HEK293 (cell line): Measurements from ENCODE around the gene HOXB8.
A peak's percentile ranks its signal among the peaks of the same experiment; 100 is the strongest.

Source experiments
- GLI4 ChIP-seq: fragments of 450-650 bp; formaldehyde crosslinking; IDR thresholded peaks from 2 replicates; pipeline ENCODE4 v1.5.1; 2016; ENCODE audit warnings: missing biosample characterization, missing genetic modification characterization
- KLF1 ChIP-seq: fragments of 450-650 bp; formaldehyde crosslinking; IDR thresholded peaks from 2 replicates; pipeline ENCODE4 v1.5.1; 2016; ENCODE audit warnings: missing biosample characterization, missing genetic modification characterization
- KLF8 ChIP-seq: fragments of 450-650 bp; formaldehyde crosslinking; IDR thresholded peaks from 2 replicates; pipeline ENCODE4 v1.5.1; 2016; ENCODE audit warnings: missing biosample characterization, missing genetic modification characterization
- TCF7L2 ChIP-seq: IDR thresholded peaks from 2 replicates; pipeline ENCODE4 v1.6.1; 2011; ENCODE audit warnings: low read depth, mild to moderate bottlenecking, inconsistent platforms, low read length, moderate library complexity, borderline replicate concordance
- TRIM28 ChIP-seq: IDR thresholded peaks from 2 replicates; pipeline ENCODE4 v1.6.1; 2011; ENCODE audit warnings: low read length, control low read depth, borderline replicate concordance
- YY2 ChIP-seq: fragments of 450-650 bp; formaldehyde crosslinking; IDR thresholded peaks from 2 replicates; pipeline ENCODE4 v1.5.1; 2016; ENCODE audit warnings: missing biosample characterization, missing genetic modification characterization
- ZBTB21 ChIP-seq: fragments of 450-650 bp; formaldehyde crosslinking; IDR thresholded peaks from 2 replicates; pipeline ENCODE4 v1.5.1; 2017; ENCODE audit warnings: missing biosample characterization, missing genetic modification characterization
- ZBTB7A ChIP-seq: fragments of 450-650 bp; formaldehyde crosslinking; IDR thresholded peaks from 2 replicates; pipeline ENCODE4 v1.5.1; 2016; ENCODE audit warnings: low read depth, missing biosample characterization, missing genetic modification characterization
- ZFP37 ChIP-seq: fragments of 450-650 bp; formaldehyde crosslinking; IDR thresholded peaks from 2 replicates; pipeline ENCODE4 v1.5.1; 2016; ENCODE audit warnings: missing biosample characterization, missing genetic modification characterization
- ZNF132 ChIP-seq: fragments of 450-650 bp; formaldehyde crosslinking; IDR thresholded peaks from 2 replicates; pipeline ENCODE4 v1.5.1; 2017; ENCODE audit warnings: missing biosample characterization, missing genetic modification characterization, borderline replicate concordance
- ZNF138 ChIP-seq: fragments of 450-650 bp; formaldehyde crosslinking; IDR thresholded peaks from 2 replicates; pipeline ENCODE4 v1.5.1; 2016; ENCODE audit warnings: missing biosample characterization, missing genetic modification characterization, borderline replicate concordance
- ZNF223 ChIP-seq: fragments of 450-650 bp; formaldehyde crosslinking; IDR thresholded peaks from 2 replicates; pipeline ENCODE4 v1.5.1; 2016; ENCODE audit warnings: missing biosample characterization, missing genetic modification characterization
- ZNF335 ChIP-seq: fragments of 450-650 bp; formaldehyde crosslinking; conservative IDR thresholded peaks from 2 replicates; pipeline ENCODE4 v1.5.1; 2016; ENCODE audit warnings: missing biosample characterization, missing genetic modification characterization
- ZNF48 ChIP-seq: fragments of 450-650 bp; formaldehyde crosslinking; IDR thresholded peaks from 2 replicates; pipeline ENCODE4 v1.5.1; 2016; ENCODE audit warnings: missing biosample characterization, missing genetic modification characterization
- ZNF501 ChIP-seq: fragments of 450-650 bp; formaldehyde crosslinking; IDR thresholded peaks from 2 replicates; pipeline ENCODE4 v1.5.1; 2016; ENCODE audit warnings: missing biosample characterization, missing genetic modification characterization
- ZNF510 ChIP-seq: fragments of 450-650 bp; formaldehyde crosslinking; IDR thresholded peaks from 2 replicates; pipeline ENCODE4 v1.5.1; 2018; ENCODE audit warnings: mild to moderate bottlenecking, missing genetic modification characterization, missing biosample characterization; ENCODE audit not compliant: insufficient replicate concordance
- ZNF549 ChIP-seq: fragments of 450-650 bp; IDR thresholded peaks from 2 replicates; pipeline ENCODE4 v1.5.1; 2018; ENCODE audit warnings: missing biosample characterization, missing genetic modification characterization, mild to moderate bottlenecking, inconsistent platforms, moderate library complexity
- ZNF555 ChIP-seq: fragments of 450-650 bp; formaldehyde crosslinking; conservative IDR thresholded peaks from 2 replicates; pipeline ENCODE4 v1.5.1; 2017; ENCODE audit warnings: missing biosample characterization, mild to moderate bottlenecking, missing genetic modification characterization, inconsistent platforms
- ZNF600 ChIP-seq: fragments of 450-650 bp; formaldehyde crosslinking; IDR thresholded peaks from 2 replicates; pipeline ENCODE4 v1.5.1; 2016; ENCODE audit warnings: missing biosample characterization, missing genetic modification characterization
- ZNF785 ChIP-seq: fragments of 450-650 bp; formaldehyde crosslinking; IDR thresholded peaks from 2 replicates; pipeline ENCODE4 v1.5.1; 2016; ENCODE audit warnings: missing biosample characterization, missing genetic modification characterization
- ZNF792 ChIP-seq: fragments of 450-650 bp; formaldehyde crosslinking; IDR thresholded peaks from 2 replicates; pipeline ENCODE4 v1.5.1; 2016; ENCODE audit warnings: missing biosample characterization, missing genetic modification characterization
- TF ChIP-seq, protein P1 (sequence below): fragments of 450-650 bp; formaldehyde crosslinking; conservative IDR thresholded peaks from 2 replicates; pipeline ENCODE4 v1.5.1; 2016; ENCODE audit warnings: low read depth, missing biosample characterization, missing genetic modification characterization
- TF ChIP-seq, protein P2 (sequence below): fragments of 450-650 bp; formaldehyde crosslinking; IDR thresholded peaks from 2 replicates; pipeline ENCODE4 v1.5.1; 2016; ENCODE audit warnings: missing biosample characterization, missing genetic modification characterization
- TF ChIP-seq, protein P3 (sequence below): sonication (generic); formaldehyde crosslinking; IDR thresholded peaks from 2 replicates; pipeline ENCODE4 v1.8.1; 2022; ENCODE audit warnings: mild to moderate bottlenecking, moderate library complexity, missing genetic modification reagents
- TF ChIP-seq, protein P4 (sequence below): fragments of 450-650 bp; formaldehyde crosslinking; optimal IDR thresholded peaks from 2 replicates; pipeline ENCODE3; 2016; ENCODE audit warnings: missing biosample characterization, mild to moderate bottlenecking, missing genetic modification characterization
- TF ChIP-seq, protein P5 (sequence below): fragments of 450-650 bp; formaldehyde crosslinking; IDR thresholded peaks from 2 replicates; pipeline ENCODE4 v1.5.1; 2016; ENCODE audit warnings: missing biosample characterization, missing genetic modification characterization
- TF ChIP-seq, protein P6 (sequence below): fragments of 450-650 bp; formaldehyde crosslinking; IDR thresholded peaks from 2 replicates; pipeline ENCODE4 v1.5.1; 2016; ENCODE audit warnings: missing biosample characterization, missing genetic modification characterization, low read depth

Gene HOXB8

DNA sequence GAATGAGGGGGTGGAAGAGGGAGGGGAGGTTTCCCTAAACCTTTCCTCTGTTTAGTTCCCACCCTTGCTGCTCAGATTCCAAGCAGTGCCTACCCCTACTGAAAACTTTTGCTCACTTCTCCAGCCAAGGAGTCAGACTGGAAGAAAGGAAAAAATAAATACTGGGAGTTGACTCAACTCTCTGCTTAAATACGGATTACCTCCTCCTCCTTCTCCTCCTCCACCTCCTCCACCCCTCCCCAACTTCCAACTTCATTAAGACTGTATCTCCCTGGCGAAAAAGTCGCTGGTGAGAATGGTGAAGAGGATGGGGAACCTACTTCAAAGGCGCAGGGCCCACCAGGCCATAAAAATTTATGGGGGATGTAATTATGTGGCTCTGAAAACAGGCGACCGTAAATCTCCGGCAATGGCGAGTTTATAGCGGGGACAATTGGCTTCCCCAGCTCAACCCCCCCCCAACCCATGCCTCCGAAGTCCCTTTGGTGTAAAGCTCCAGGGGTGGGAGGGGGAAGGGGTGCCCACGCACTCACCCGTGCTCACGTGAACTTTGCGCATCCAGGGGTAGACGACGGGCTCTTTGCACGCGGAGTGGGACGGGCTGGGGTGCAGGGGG, 37.7 kb downstream of the HOXB8 start (continued):
- peak; percentile 10; the same call in 1 of the 2 replicates for TF ChIP-seq ZNF600 (tag by site-specific recombination)
- TF ChIP-seq KLF1: peak; percentile 68
- TF ChIP-seq ZNF555 (tag by site-specific recombination): no peak
- no peak for TF ChIP-seq ZNF138 (tag by site-specific recombination)
- TF ChIP-seq TCF7L2: peak; percentile 100
- TF ChIP-seq, protein P1, sequence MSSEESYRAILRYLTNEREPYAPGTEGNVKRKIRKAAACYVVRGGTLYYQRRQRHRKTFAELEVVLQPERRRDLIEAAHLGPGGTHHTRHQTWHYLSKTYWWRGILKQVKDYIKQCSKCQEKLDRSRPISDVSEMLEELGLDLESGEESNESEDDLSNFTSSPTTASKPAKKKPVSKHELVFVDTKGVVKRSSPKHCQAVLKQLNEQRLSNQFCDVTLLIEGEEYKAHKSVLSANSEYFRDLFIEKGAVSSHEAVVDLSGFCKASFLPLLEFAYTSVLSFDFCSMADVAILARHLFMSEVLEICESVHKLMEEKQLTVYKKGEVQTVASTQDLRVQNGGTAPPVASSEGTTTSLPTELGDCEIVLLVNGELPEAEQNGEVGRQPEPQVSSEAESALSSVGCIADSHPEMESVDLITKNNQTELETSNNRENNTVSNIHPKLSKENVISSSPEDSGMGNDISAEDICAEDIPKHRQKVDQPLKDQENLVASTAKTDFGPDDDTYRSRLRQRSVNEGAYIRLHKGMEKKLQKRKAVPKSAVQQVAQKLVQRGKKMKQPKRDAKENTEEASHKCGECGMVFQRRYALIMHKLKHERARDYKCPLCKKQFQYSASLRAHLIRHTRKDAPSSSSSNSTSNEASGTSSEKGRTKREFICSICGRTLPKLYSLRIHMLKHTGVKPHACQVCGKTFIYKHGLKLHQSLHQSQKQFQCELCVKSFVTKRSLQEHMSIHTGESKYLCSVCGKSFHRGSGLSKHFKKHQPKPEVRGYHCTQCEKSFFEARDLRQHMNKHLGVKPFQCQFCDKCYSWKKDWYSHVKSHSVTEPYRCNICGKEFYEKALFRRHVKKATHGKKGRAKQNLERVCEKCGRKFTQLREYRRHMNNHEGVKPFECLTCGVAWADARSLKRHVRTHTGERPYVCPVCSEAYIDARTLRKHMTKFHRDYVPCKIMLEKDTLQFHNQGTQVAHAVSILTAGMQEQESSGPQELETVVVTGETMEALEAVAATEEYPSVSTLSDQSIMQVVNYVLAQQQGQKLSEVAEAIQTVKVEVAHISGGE (tag by site-specific recombination): peak; percentile 31; the same call in 1 of the 2 replicates
- TF ChIP-seq ZNF792: no peak
- TF ChIP-seq YY2: no peak
- TF ChIP-seq GLI4 (tag by site-specific recombination): no peak
- no peak for TF ChIP-seq ZNF510 (tag by site-specific recombination)
- TF ChIP-seq, protein P2, sequence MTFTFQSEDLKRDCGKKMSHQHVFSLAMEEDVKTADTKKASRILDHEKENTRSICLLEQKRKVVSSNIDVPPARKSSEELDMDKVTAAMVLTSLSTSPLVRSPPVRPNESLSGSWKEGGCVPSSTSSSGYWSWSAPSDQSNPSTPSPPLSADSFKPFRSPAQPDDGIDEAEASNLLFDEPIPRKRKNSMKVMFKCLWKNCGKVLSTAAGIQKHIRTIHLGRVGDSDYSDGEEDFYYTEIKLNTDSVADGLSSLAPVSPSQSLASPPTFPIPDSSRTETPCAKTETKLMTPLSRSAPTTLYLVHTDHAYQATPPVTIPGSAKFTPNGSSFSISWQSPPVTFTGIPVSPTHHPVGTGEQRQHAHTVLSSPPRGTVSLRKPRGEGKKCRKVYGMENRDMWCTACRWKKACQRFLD (tag by site-specific recombination): no peak
- TF ChIP-seq, protein P3, sequence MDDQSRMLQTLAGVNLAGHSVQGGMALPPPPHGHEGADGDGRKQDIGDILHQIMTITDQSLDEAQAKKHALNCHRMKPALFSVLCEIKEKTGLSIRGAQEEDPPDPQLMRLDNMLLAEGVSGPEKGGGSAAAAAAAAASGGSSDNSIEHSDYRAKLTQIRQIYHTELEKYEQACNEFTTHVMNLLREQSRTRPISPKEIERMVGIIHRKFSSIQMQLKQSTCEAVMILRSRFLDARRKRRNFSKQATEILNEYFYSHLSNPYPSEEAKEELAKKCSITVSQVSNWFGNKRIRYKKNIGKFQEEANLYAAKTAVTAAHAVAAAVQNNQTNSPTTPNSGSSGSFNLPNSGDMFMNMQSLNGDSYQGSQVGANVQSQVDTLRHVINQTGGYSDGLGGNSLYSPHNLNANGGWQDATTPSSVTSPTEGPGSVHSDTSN (CRISPR knock-in tag): no peak
- TF ChIP-seq, protein P4, sequence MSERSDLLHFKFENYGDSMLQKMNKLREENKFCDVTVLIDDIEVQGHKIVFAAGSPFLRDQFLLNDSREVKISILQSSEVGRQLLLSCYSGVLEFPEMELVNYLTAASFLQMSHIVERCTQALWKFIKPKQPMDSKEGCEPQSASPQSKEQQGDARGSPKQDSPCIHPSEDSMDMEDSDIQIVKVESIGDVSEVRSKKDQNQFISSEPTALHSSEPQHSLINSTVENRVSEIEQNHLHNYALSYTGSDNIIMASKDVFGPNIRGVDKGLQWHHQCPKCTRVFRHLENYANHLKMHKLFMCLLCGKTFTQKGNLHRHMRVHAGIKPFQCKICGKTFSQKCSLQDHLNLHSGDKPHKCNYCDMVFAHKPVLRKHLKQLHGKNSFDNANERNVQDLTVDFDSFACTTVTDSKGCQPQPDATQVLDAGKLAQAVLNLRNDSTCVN: peak; percentile 65
- peak; percentile 76; the same call in 1 of the 2 replicates for TF ChIP-seq ZNF501 (tag by site-specific recombination)
- TF ChIP-seq, protein P5, sequence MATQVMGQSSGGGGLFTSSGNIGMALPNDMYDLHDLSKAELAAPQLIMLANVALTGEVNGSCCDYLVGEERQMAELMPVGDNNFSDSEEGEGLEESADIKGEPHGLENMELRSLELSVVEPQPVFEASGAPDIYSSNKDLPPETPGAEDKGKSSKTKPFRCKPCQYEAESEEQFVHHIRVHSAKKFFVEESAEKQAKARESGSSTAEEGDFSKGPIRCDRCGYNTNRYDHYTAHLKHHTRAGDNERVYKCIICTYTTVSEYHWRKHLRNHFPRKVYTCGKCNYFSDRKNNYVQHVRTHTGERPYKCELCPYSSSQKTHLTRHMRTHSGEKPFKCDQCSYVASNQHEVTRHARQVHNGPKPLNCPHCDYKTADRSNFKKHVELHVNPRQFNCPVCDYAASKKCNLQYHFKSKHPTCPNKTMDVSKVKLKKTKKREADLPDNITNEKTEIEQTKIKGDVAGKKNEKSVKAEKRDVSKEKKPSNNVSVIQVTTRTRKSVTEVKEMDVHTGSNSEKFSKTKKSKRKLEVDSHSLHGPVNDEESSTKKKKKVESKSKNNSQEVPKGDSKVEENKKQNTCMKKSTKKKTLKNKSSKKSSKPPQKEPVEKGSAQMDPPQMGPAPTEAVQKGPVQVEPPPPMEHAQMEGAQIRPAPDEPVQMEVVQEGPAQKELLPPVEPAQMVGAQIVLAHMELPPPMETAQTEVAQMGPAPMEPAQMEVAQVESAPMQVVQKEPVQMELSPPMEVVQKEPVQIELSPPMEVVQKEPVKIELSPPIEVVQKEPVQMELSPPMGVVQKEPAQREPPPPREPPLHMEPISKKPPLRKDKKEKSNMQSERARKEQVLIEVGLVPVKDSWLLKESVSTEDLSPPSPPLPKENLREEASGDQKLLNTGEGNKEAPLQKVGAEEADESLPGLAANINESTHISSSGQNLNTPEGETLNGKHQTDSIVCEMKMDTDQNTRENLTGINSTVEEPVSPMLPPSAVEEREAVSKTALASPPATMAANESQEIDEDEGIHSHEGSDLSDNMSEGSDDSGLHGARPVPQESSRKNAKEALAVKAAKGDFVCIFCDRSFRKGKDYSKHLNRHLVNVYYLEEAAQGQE (tag by site-specific recombination): 0 out of 2 replicates have a peak, but pooled peaks have one; percentile 16
- no peak for TF ChIP-seq ZNF48 (tag by site-specific recombination)
- TF ChIP-seq ZBTB21 (tag by site-specific recombination): 0 out of 2 replicates have a peak, but pooled peaks have one; percentile 42
- no peak for TF ChIP-seq TRIM28
- TF ChIP-seq ZNF132 (tag by site-specific recombination): no peak
- 0 out of 2 replicates have a peak, but pooled peaks have one; percentile 45 for TF ChIP-seq ZNF785 (tag by site-specific recombination)
- peak; percentile 57 for TF ChIP-seq ZNF335 (tag by site-specific recombination)
- no peak for TF ChIP-seq ZNF549 (tag by site-specific recombination)
- no peak; the same call in 1 of the 2 replicates for TF ChIP-seq ZBTB7A (tag by site-specific recombination)
- TF ChIP-seq ZNF223 (tag by site-specific recombination): peak; percentile 30; the same call in 1 of the 2 replicates
- TF ChIP-seq ZFP37 (tag by site-specific recombination): peak; percentile 25; the same call in 1 of the 2 replicates
- peak; percentile 81 for TF ChIP-seq KLF8 (tag by site-specific recombination)
- TF ChIP-seq, protein P6, sequence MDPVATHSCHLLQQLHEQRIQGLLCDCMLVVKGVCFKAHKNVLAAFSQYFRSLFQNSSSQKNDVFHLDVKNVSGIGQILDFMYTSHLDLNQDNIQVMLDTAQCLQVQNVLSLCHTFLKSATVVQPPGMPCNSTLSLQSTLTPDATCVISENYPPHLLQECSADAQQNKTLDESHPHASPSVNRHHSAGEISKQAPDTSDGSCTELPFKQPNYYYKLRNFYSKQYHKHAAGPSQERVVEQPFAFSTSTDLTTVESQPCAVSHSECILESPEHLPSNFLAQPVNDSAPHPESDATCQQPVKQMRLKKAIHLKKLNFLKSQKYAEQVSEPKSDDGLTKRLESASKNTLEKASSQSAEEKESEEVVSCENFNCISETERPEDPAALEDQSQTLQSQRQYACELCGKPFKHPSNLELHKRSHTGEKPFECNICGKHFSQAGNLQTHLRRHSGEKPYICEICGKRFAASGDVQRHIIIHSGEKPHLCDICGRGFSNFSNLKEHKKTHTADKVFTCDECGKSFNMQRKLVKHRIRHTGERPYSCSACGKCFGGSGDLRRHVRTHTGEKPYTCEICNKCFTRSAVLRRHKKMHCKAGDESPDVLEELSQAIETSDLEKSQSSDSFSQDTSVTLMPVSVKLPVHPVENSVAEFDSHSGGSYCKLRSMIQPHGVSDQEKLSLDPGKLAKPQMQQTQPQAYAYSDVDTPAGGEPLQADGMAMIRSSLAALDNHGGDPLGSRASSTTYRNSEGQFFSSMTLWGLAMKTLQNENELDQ: peak; percentile 17; the same call in 1 of the 2 replicates
